ENCODE results near the gene TIMM44.
"Not testable (repeated sequence)": the region's sequence is repeated elsewhere in the genome, so short reads cannot be mapped to it uniquely, and the experiment has no call there.

TIMM44 gene

DNA sequence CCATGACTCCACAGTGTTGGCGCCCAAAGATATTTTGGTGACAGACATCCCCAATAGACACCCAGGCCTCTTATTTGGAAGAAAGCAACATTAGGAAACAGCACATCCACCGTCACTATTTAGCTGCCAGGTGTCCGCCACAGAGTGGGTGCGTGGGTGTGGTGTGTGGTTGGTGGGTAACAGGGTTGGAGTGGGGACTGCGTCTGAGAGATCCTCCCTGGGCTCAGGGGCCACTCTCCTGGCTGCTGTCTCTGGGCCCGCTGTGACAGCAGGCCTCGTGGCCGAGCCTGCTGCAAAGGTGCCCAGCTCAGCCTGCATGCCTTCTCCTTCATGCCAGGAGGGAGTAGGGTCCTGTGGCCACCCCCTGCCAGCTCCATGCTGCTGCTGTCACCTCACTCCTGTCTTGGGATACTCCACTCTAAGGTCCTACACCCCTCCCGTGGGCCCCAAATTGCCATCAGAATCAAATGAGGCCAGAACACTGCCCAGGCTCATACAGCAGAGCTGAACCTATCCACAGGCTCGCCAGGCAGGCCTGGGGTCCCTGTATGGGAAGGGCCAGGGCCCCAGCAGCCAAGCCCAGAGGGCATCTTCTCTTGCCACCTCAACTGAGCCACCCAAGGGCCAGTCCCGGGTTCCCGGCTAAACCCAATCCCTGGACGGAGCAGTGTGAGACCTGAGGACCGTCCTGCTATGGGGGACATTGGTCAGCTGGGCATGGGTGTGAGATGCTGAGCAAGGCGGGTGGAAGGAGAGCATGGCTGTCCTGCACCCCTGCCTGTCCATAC, 24.7 kb upstream of the TIMM44 start:
- TF ChIP-seq, protein P1, sequence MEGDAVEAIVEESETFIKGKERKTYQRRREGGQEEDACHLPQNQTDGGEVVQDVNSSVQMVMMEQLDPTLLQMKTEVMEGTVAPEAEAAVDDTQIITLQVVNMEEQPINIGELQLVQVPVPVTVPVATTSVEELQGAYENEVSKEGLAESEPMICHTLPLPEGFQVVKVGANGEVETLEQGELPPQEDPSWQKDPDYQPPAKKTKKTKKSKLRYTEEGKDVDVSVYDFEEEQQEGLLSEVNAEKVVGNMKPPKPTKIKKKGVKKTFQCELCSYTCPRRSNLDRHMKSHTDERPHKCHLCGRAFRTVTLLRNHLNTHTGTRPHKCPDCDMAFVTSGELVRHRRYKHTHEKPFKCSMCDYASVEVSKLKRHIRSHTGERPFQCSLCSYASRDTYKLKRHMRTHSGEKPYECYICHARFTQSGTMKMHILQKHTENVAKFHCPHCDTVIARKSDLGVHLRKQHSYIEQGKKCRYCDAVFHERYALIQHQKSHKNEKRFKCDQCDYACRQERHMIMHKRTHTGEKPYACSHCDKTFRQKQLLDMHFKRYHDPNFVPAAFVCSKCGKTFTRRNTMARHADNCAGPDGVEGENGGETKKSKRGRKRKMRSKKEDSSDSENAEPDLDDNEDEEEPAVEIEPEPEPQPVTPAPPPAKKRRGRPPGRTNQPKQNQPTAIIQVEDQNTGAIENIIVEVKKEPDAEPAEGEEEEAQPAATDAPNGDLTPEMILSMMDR (conservative IDR thresholded peaks at IDR 0.05) = no peak
- no peak overlapping the region for H3K27ac ChIP-seq

DNA sequence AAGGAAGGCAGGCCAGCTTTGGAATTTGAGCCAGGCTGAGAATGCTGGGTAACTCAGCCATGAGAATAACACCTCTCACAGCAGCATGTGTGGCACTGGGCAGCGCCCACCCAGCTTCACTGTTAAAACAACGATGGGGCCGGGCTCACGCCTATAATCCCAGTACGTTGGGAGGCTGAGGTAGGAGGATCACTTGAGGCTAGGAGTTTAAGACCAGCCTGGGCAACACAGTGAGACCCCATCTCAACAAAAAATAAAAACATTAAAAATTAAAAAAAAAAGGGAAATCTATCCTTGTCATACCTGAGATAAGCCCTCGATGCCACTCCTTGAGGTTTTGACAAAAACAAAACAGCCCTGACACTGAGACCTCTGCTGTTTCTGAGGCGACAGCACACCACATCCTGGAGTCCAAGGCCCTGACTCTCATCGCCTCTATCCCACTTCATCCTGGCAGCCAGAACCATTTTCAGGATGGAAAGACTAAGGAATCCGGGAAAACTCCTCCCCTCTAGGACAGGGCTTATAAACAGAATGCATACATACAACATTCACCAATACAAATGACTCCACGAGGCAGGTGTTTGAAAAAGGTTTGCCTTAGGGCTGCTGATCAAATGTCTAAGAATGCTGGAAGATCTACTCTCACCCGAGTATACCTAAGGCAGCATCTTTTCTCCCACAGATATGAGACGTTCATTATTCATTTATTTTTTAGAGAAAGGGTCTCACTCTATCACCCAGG, 22.6 kb upstream of the TIMM44 start:
- no peak overlapping the region for H3K27ac ChIP-seq
- TF ChIP-seq, protein P1 (conservative IDR thresholded peaks at IDR 0.05) = no peak

DNA sequence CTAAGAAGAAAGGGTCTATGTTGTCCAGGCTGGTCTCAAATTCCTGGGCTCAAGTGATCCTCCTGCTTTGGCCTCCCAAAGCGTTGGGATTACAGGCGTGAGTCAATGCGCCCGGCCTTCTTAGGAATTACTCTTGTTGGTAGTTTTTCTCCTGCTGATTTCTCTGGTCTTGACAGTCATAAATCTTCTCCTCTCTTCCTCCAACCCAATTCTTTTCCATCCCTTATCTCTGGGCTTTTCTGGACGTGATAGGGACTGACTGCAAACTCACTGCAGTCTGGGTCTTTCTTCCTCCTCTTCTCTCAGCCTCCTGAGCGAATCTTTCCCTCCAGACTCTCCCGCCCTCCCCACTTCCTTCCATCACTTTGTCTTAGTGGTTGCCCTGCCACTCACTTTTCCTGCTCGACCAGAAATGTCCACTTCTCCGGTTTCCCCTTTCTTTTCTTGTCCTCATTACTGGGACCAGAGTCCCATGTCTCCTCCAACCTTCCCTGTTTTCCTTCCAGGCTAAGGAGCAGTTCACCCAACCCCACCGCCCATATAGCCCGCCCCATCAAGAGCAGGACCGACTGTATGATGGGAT, 21.9 kb upstream of the TIMM44 start:
- H3K27ac ChIP-seq = no peak overlapping the region
- TF ChIP-seq, protein P1 (conservative IDR thresholded peaks at IDR 0.05) = no peak

DNA sequence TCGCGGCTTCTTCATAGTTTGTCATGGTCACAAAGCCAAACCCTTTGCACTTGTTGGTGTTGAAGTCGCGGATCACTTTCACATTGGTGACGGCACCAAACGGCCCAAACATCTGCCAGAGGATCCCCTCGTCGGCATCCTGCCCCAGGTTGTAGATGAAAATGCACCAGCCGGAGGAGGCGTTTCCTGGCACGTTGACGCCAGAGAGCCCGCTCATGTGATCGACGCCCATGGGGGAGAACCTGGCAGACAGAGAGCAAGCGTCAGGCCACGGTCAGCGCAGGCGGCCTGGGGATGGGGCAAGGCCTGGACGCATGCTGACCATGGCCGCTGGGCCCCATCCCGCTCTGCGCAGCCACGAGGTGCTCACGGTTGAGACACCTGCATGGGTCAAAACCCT, 20.1 kb upstream of the TIMM44 start:
- TF ChIP-seq, protein P1 (conservative IDR thresholded peaks at IDR 0.05) = no peak
- H3K27ac ChIP-seq = no peak overlapping the region

DNA sequence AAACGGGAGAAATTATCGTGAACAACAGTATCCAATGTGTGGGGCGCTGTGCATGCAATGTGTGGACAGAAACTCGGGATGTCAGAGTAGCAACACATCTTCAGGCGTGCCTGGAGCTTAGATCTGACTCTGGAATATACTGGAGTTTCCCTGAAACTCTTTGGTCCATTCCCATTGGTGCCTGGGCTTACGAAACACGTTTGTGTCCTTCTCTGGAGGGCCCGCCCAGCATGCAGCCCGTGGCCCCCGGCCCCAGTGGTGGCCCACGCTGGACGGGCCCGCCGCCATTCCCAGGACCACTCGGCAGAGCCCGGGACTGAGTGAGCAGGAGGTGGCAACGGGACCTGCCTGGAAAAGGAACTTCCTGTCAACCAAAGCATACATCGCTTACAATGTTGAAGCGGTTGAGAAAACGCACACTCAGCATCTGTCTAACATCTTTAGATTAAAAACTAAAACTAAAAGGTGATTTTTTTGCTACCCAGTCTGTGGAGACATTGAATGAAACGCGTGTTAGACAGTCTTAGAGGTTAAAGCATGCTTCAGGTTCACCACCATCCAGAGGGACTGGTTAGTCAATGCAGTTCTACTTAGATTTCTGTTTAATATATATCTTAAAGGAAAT, 19.3 kb upstream of the TIMM44 start:
- TF ChIP-seq, protein P1 (conservative IDR thresholded peaks at IDR 0.05) = no peak
- no peak overlapping the region for H3K27ac ChIP-seq

DNA sequence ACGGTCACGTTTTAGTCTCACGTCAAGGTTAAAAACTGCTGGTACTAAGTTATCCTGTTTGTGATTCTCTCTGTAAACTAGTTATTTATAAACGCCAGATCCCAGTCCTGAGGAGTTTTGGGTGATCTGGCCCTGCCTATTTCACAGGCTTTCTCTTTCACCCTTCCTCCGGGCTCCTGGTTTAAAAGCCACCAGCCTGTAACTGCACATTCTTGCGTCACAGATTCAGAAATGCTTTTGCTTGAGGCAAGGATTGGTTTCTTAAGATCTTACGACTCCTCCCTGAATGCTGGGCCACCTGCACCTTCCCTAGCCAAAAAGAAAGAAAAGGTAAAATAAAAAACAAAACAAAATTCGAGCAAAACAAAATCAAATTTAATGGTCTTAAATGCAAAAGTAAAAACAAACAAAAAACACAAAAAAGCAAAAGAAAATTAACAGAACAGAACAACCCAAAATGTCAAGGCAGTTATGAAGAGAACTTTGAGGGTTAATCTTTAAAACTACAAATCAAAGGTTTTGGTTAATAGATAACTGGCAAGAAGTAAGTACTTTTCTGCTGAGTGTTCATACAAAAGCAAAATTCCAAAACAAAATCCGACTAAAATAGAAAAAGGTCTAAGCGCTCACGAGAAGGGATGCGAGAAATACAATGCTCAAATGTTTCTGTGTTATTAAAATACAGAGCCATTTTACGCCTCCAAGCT, 18.6 kb upstream of the TIMM44 start:
- H3K27ac ChIP-seq = no peak overlapping the region
- TF ChIP-seq, protein P1 (conservative IDR thresholded peaks at IDR 0.05) = no peak

DNA sequence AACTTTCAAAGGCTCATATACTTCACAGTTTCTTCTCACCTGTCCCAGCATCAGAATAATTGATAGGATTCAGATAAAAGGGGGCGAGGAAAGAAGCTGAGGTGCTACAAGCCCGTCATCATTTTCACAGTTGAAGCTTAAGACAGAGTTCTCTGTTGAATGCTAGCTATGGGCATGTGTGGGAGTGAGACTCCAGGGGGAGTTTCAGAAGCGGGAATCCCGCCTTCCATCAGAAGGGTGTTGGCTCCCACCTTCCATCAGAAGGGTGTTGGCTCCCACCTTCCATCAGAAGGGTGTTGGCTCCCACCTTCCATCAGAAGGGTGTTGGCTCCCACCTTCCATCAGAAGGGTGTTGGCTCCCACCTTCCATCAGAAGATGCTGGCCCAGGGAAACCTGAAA, 17.6 kb upstream of the TIMM44 start:
- not testable (repeated sequence) for H3K27ac ChIP-seq

All from VCaP (cell line).